T-cell (primary cell): ENCODE results near the gene P2RY13. TPM values are rescaled to one million over a fixed set of nuclear protein-coding genes. Genes with fewer than 3 reads are reported as not detected.

Experiments used
- ATAC-seq, 4 experiments: fragments of 200-7000 bp in 3 of 4; fragments of 150-1000 bp in 1 of 4; cut with Tn5 transposase; replicated peaks in 1 of 4; 1 replicate in 3 of 4; 2 replicates in 1 of 4; pipeline ENCODE4 v1.10.0; 2021; ENCODE audit warnings: moderate library complexity in 3 of 4, mild to moderate bottlenecking in 2 of 4, moderate number of reproducible peaks in 1 of 4
- CTCF ChIA-PET, 2 donors: fragments of 300-600 bp; sonication (Branson Sonifier 250); formaldehyde crosslinking; loops; one replicate each; lab custom pipeline; 2022; ENCODE audit warnings: antibody characterized with exemption in 2 of 2; lab: Charles Lee
- POLR2A ChIA-PET, 2 donors: fragments of 300-600 bp; sonication (Branson Sonifier 250); formaldehyde crosslinking; loops; one replicate each; lab custom pipeline; 2022; ENCODE audit warnings: antibody characterized with exemption in 2 of 2; lab: Charles Lee
- DNase-seq, 35 experiments: peaks; one replicate each; pipeline versions ENCODE4 v3.0.0 to v3.0.0-alpha.2; 2013 to 2023
- H3K27ac ChIP-seq: one replicate; pipeline ENCODE4 v1.5.1; 2013; ENCODE audit warnings: low read length
- H3K27me3 ChIP-seq, 2 experiments: replicated peaks in 1 of 2; 1 replicate in 1 of 2; 2 replicates in 1 of 2; pipeline versions ENCODE4 v1.6.1 to v1.7.0; 2013; ENCODE audit warnings: low read length in 1 of 2, mixed read lengths in 1 of 2; ENCODE audit not compliant: control insufficient read depth in 2 of 2, insufficient read depth in 2 of 2; ENCODE audit errors: extremely low read depth in 1 of 2
- H3K36me3 ChIP-seq, 2 donors: 1 replicate in 1 of 2; 2 replicates in 1 of 2; pipeline versions ENCODE4 v1.6.1 to v1.7.0; 2013; ENCODE audit warnings: low read length in 1 of 2; ENCODE audit not compliant: control insufficient read depth in 2 of 2, insufficient read depth in 1 of 2; ENCODE audit errors: extremely low read depth in 1 of 2
- H3K4me1 ChIP-seq, 2 experiments: 1 replicate in 1 of 2; 2 replicates in 1 of 2; pipeline versions ENCODE4 v1.6.1 to v1.7.0; 2013; ENCODE audit warnings: low read length in 2 of 2, mixed read lengths in 1 of 2; ENCODE audit not compliant: insufficient read depth in 2 of 2, control insufficient read depth in 1 of 2; ENCODE audit errors: extremely low read depth in 1 of 2
- H3K4me3 ChIP-seq, 2 donors: 1 replicate in 1 of 2; 2 replicates in 1 of 2; pipeline versions ENCODE4 v1.5.1 to v1.7.0; 2013; ENCODE audit warnings: mild to moderate bottlenecking in 2 of 2, low read length in 1 of 2, moderate library complexity in 1 of 2; ENCODE audit not compliant: control insufficient read depth in 1 of 2; ENCODE audit errors: extremely low read depth in 1 of 2
- H3K9me3 ChIP-seq: 2 replicates; pipeline ENCODE4 v1.7.0; 2013
- H3K27ac Mint-ChIP-seq, 2 donors: one replicate each; pipeline ENCODE4 v1.8.0; 2020 to 2021; ENCODE audit warnings: mild to moderate bottlenecking in 2 of 2, mixed read lengths in 2 of 2
- H3K27me3 Mint-ChIP-seq, 2 donors: one replicate each; pipeline ENCODE4 v1.8.0; 2021 to 2022; ENCODE audit warnings: mixed read lengths in 2 of 2
- H3K36me3 Mint-ChIP-seq: one replicate; pipeline ENCODE4 v1.8.0; 2021; ENCODE audit warnings: mixed read lengths
- H3K4me1 Mint-ChIP-seq, 3 donors: one replicate each; pipeline ENCODE4 v1.8.0; 2020 to 2022; ENCODE audit warnings: mixed read lengths in 3 of 3, mild to moderate bottlenecking in 1 of 3
- H3K4me3 Mint-ChIP-seq, 3 donors: one replicate each; pipeline ENCODE4 v1.8.0; 2020 to 2022; ENCODE audit warnings: mild to moderate bottlenecking in 3 of 3, mixed read lengths in 3 of 3, moderate library complexity in 3 of 3
- H3K9me3 Mint-ChIP-seq, 3 donors: one replicate each; pipeline ENCODE4 v1.8.0; 2020 to 2022; ENCODE audit warnings: mixed read lengths in 3 of 3
- WGBS: methylation state at CpG from one replicate; pipeline ENCODE4 v1.1.5; 2013; ENCODE audit warnings: missing lambda C conversion rate; ENCODE audit not compliant: insufficient coverage; 5-methylcytosine and 5-hydroxymethylcytosine counted together
- total RNA-seq, 35 experiments: library from RNA in 6 of 35; stranded (reverse) in 6 of 35; fragments of 120-200 nt in 1 of 35; gene quantifications; one replicate each; pipeline versions ENCODE4 v1.2.1 to v1.2.4 and lab custom pipeline; 2013 to 2026

Gene P2RY13
- total RNA-seq, 5 donors from 2014 or later (not counting 1 experiment from before 2014, with no cell fraction given) = not detected

GRCh38 chr3:151318991-151319390 is 10.4 kb downstream of the P2RY13 start:
- H3K27me3 Mint-ChIP-seq = no peaks in the 10 kb centered on the region
- Histone ChIP-seq H3K4me1 (no peaks in the 10 kb centered on the region), H3K4me3 (no peak overlapping the region), H3K9me3 (no peaks in the 10 kb centered on the region), H3K27me3 (no peaks in the 10 kb centered on the region), H3K36me3 (no peaks in the 10 kb centered on the region), H3K27ac (no peak overlapping the region)
- H3K4me1 Mint-ChIP-seq = peaks cover 0 to 5% (median 4%) of the 10 kb centered on the region in 3 donors
- ChIA-PET CTCF (no interaction called here), POLR2A (no interaction called here)
- no peak overlapping the region for H3K4me3 Mint-ChIP-seq
- H3K9me3 Mint-ChIP-seq = no peaks in the 10 kb centered on the region
- DNase-seq (no peak), ATAC-seq (no peak)
- no peaks in the 10 kb centered on the region for H3K36me3 Mint-ChIP-seq
- 100% methylated on average over 1 of the region's 7 CpGs for WGBS
- H3K27ac Mint-ChIP-seq = no peak overlapping the region

- Histone ChIP-seq H3K27ac (no peak overlapping the region), H3K4me3 (no peak overlapping the region), H3K4me1 (no peaks in the 10 kb centered on the region), H3K9me3 (no peaks in the 10 kb centered on the region), H3K27me3 (no peaks in the 10 kb centered on the region), H3K36me3 (no peaks in the 10 kb centered on the region)
- ChIA-PET POLR2A (interaction anchor here in 1 of 2 donors (0.5 kb wide), 1 partner anchor 37 kb away, joined by 3 read pairs; no protein-coding TSS in a partner anchor), CTCF (no interaction called here)
- Mint-ChIP-seq H3K4me3 (no peak overlapping the region), H3K4me1 (peaks cover 0 to 5% (median 4%) of the 10 kb centered on the region in 3 donors), H3K27me3 (no peaks in the 10 kb centered on the region), H3K27ac (no peak overlapping the region), H3K9me3 (no peaks in the 10 kb centered on the region), H3K36me3 (no peaks in the 10 kb centered on the region)
- ATAC-seq (no peak), DNase-seq (no peak)
These were observed 11.0 kb downstream of the P2RY13 start for GRCh38 chr3:151318313-151318712.

GRCh38 chr3:151316267-151316991 is 12.9 kb downstream of the P2RY13 start, which contains the start of gene GPR87:
TSS of gene GPR87 (minus strand) at chr3:151316820. CDS start at chr3:151300100, 16,720 bp downstream.
- H3K27me3 Mint-ChIP-seq = no peaks in the 10 kb centered on the region
- ChIA-PET CTCF (no interaction called here), POLR2A (no interaction called here)
- H3K27me3 ChIP-seq = no peaks in the 10 kb centered on the region
- ATAC-seq = no peak
- no peaks in the 10 kb centered on the region for H3K36me3 ChIP-seq
- H3K4me1 Mint-ChIP-seq = peaks cover 0 to 5% (median 4%) of the 10 kb centered on the region in 3 donors
- H3K9me3 ChIP-seq = no peaks in the 10 kb centered on the region
- no peak within 1 kb of the TSS for H3K27ac Mint-ChIP-seq
- H3K4me3 ChIP-seq = no peak within 1 kb of the TSS
- WGBS = no CpG with 5 or more reads among the region's 7 CpGs
- H3K9me3 Mint-ChIP-seq = no peaks in the 10 kb centered on the region
- H3K4me3 Mint-ChIP-seq = no peak within 1 kb of the TSS
- DNase-seq = no peak
- H3K27ac ChIP-seq = no peak within 1 kb of the TSS
- no peaks in the 10 kb centered on the region for H3K36me3 Mint-ChIP-seq
- H3K4me1 ChIP-seq = no peaks in the 10 kb centered on the region

- ATAC-seq (no peak), DNase-seq (no peak)
- no peak overlapping the region for H3K27ac ChIP-seq
- ChIA-PET POLR2A (no interaction called here), CTCF (no interaction called here)
- no peaks in the 10 kb centered on the region for H3K27me3 ChIP-seq
- no peaks in the 10 kb centered on the region for H3K36me3 ChIP-seq
- H3K36me3 Mint-ChIP-seq = no peaks in the 10 kb centered on the region
- H3K27ac Mint-ChIP-seq = no peak overlapping the region
- no peak overlapping the region for H3K4me3 ChIP-seq
- no peaks in the 10 kb centered on the region for H3K4me1 ChIP-seq
- H3K9me3 ChIP-seq = no peaks in the 10 kb centered on the region
- no peaks in the 10 kb centered on the region for H3K9me3 Mint-ChIP-seq
- no CpG with 5 or more reads among the region's 2 CpGs for WGBS
- peaks cover 0 to 5% (median 4%) of the 10 kb centered on the region in 3 donors for H3K4me1 Mint-ChIP-seq
- no peaks in the 10 kb centered on the region for H3K27me3 Mint-ChIP-seq
- no peak overlapping the region for H3K4me3 Mint-ChIP-seq
These were observed 13.5 kb downstream of the P2RY13 start for GRCh38 chr3:151315846-151316245.

GRCh38 chr3:151315136-151315535 is 14.2 kb downstream of the P2RY13 start:
- no peaks in the 10 kb centered on the region for H3K36me3 ChIP-seq
- H3K4me3 ChIP-seq = no peak overlapping the region
- Mint-ChIP-seq H3K4me1 (peaks cover 0 to 5% (median 4%) of the 10 kb centered on the region in 3 donors), H3K27me3 (no peaks in the 10 kb centered on the region), H3K4me3 (no peak overlapping the region), H3K9me3 (no peaks in the 10 kb centered on the region), H3K27ac (no peak overlapping the region), H3K36me3 (no peaks in the 10 kb centered on the region)
- H3K4me1 ChIP-seq = no peaks in the 10 kb centered on the region
- WGBS = no CpG with 5 or more reads among the region's 2 CpGs
- ATAC-seq (no peak), DNase-seq (no peak)
- ChIA-PET POLR2A (no interaction called here), CTCF (no interaction called here)
- H3K9me3 ChIP-seq = no peaks in the 10 kb centered on the region
- no peaks in the 10 kb centered on the region for H3K27me3 ChIP-seq
- no peak overlapping the region for H3K27ac ChIP-seq

- ChIA-PET CTCF (no interaction called here), POLR2A (no interaction called here)
- H3K9me3 Mint-ChIP-seq = no peaks in the 10 kb centered on the region
- no peaks in the 10 kb centered on the region for H3K4me1 ChIP-seq
- H3K27ac ChIP-seq = no peak overlapping the region
- no peaks in the 10 kb centered on the region for H3K36me3 ChIP-seq
- no peaks in the 10 kb centered on the region for H3K27me3 ChIP-seq
- no peak overlapping the region for H3K27ac Mint-ChIP-seq
- no CpG with 5 or more reads among the region's 5 CpGs for WGBS
- H3K4me3 Mint-ChIP-seq = no peak overlapping the region
- no peaks in the 10 kb centered on the region for H3K9me3 ChIP-seq
- ATAC-seq (no peak), DNase-seq (no peak)
- no peaks in the 10 kb centered on the region for H3K36me3 Mint-ChIP-seq
- peaks cover 0 to 5% (median 4%) of the 10 kb centered on the region in 3 donors for H3K4me1 Mint-ChIP-seq
- H3K27me3 Mint-ChIP-seq = no peaks in the 10 kb centered on the region
- no peak overlapping the region for H3K4me3 ChIP-seq
These were observed 14.8 kb downstream of the P2RY13 start for GRCh38 chr3:151314593-151314992.
